SHP77 (cell line): Measurements from ENCODE around the gene AAK1.

Source experiments
- DNase-seq, 2 experiments: peaks; one replicate each; lab custom pipeline; 2025; lab: John Stamatoyannopoulos, UW

Gene AAK1

GRCh38 chr2:69538249-69538648 is 105.3 kb downstream of the AAK1 start:
- no peak for DNase-seq

- no peak for DNase-seq
Observed at GRCh38 chr2:69535817-69536241, 107.7 kb downstream of the AAK1 start.

- no peak for DNase-seq
Observed at GRCh38 chr2:69531186-69531585, 112.4 kb downstream of the AAK1 start.

- no peak for DNase-seq
Observed at GRCh38 chr2:69529480-69529879, 114.1 kb downstream of the AAK1 start.

GRCh38 chr2:69525261-69525660 is 118.3 kb downstream of the AAK1 start:
- DNase-seq: no peak

GRCh38 chr2:69524799-69525198 is 118.7 kb downstream of the AAK1 start:
- DNase-seq: no peak

- no peak for DNase-seq
Observed at GRCh38 chr2:69521747-69522146, 121.8 kb downstream of the AAK1 start.

- no peak for DNase-seq
Observed at GRCh38 chr2:69518841-69519240, 124.7 kb downstream of the AAK1 start.

GRCh38 chr2:69517410-69517809 is 126.1 kb downstream of the AAK1 start:
- DNase-seq: no peak

GRCh38 chr2:69514819-69515218 is 128.7 kb downstream of the AAK1 start:
- no peak for DNase-seq

- DNase-seq: peak; percentile 6 to 38
Observed at GRCh38 chr2:69514406-69514805, 129.1 kb downstream of the AAK1 start.

- no peak for DNase-seq
Observed at GRCh38 chr2:69512446-69512845, 131.1 kb downstream of the AAK1 start.

- DNase-seq: no peak
Observed at GRCh38 chr2:69510204-69510603, 133.3 kb downstream of the AAK1 start.

GRCh38 chr2:69509750-69510140 is 133.8 kb downstream of the AAK1 start:
- DNase-seq: no peak

- DNase-seq: peak; percentile 9 to 50
Observed at GRCh38 chr2:69509011-69509749, 134.4 kb downstream of the AAK1 start.

- DNase-seq: no peak
Observed at GRCh38 chr2:69505710-69506109, 137.8 kb downstream of the AAK1 start.

- DNase-seq: no peak
Observed at GRCh38 chr2:69501301-69501700, 142.2 kb downstream of the AAK1 start.

- no peak for DNase-seq
Observed at GRCh38 chr2:69499966-69500365, 143.6 kb downstream of the AAK1 start.

GRCh38 chr2:69499242-69499641 is 144.3 kb downstream of the AAK1 start:
- DNase-seq: no peak

GRCh38 chr2:69495861-69496260 is 147.7 kb downstream of the AAK1 start:
- no peak for DNase-seq

GRCh38 chr2:69495008-69495407 is 148.5 kb downstream of the AAK1 start:
- no peak for DNase-seq

- DNase-seq: peak; percentile 16 to 44
Observed at GRCh38 chr2:69494126-69494525, 149.4 kb downstream of the AAK1 start.

- DNase-seq: peak; percentile 9 to 20
Observed at GRCh38 chr2:69493268-69493667, 150.3 kb downstream of the AAK1 start.

- no peak for DNase-seq
Observed at GRCh38 chr2:69491864-69492263, 151.7 kb downstream of the AAK1 start.
